WTC11 (cell line): ENCODE measurements around the gene ZFC3H1.

ENCODE experiments used
- CREM ChIP-seq: sonication (generic); formaldehyde crosslinking; IDR thresholded peaks from 2 replicates; pipeline ENCODE4 v1.8.1; 2022; ENCODE audit warnings: mild to moderate bottlenecking, missing genetic modification reagents, moderate library complexity
- CTCF ChIP-seq: fragments of 200-600 bp; IDR thresholded peaks from 2 replicates; pipeline ENCODE4 v1.8.0; 2022; ENCODE audit warnings: antibody characterized with exemption
- E2F1 ChIP-seq: sonication (generic); formaldehyde crosslinking; IDR thresholded peaks from 2 replicates; pipeline ENCODE4 v1.8.0; 2022; ENCODE audit warnings: mild to moderate bottlenecking, missing genetic modification reagents
- ELF4 ChIP-seq: sonication (generic); formaldehyde crosslinking; IDR thresholded peaks from 2 replicates; pipeline ENCODE4 v1.8.1; 2022; ENCODE audit warnings: low read depth, mild to moderate bottlenecking, moderate library complexity, missing genetic modification reagents
- IRF1 ChIP-seq: sonication (generic); formaldehyde crosslinking; IDR thresholded peaks from 2 replicates; pipeline ENCODE4 v1.8.0; 2023; ENCODE audit warnings: missing genetic modification reagents
- NR3C1 ChIP-seq: sonication (generic); formaldehyde crosslinking; conservative IDR thresholded peaks from 2 replicates; pipeline ENCODE4 v1.8.1; 2023; ENCODE audit warnings: low read depth, mild to moderate bottlenecking, missing genetic modification reagents
- PRDM15 ChIP-seq: sonication (generic); formaldehyde crosslinking; IDR thresholded peaks from 2 replicates; pipeline ENCODE4 v1.8.0; 2022; ENCODE audit warnings: missing genetic modification reagents
- SP1 ChIP-seq: sonication (generic); formaldehyde crosslinking; conservative IDR thresholded peaks from 2 replicates; pipeline ENCODE4 v1.8.1; 2022; ENCODE audit warnings: missing genetic modification reagents
- TP53 ChIP-seq: sonication (generic); formaldehyde crosslinking; IDR thresholded peaks from 2 replicates; pipeline ENCODE4 v1.8.1; 2023; ENCODE audit warnings: mild to moderate bottlenecking, missing genetic modification reagents
- ZBTB21 ChIP-seq: sonication (generic); formaldehyde crosslinking; IDR thresholded peaks from 2 replicates; pipeline ENCODE4 v1.8.1; 2023; ENCODE audit warnings: mild to moderate bottlenecking, missing genetic modification reagents, borderline replicate concordance
- ZNF317 ChIP-seq: sonication (generic); formaldehyde crosslinking; IDR thresholded peaks from 2 replicates; pipeline ENCODE4 v1.8.1; 2023; ENCODE audit warnings: low read depth, mild to moderate bottlenecking, moderate library complexity, missing genetic modification reagents, borderline replicate concordance
- TF ChIP-seq, protein P1 (sequence below): sonication (generic); formaldehyde crosslinking; IDR thresholded peaks from 2 replicates; pipeline ENCODE4 v1.8.1; 2022; ENCODE audit warnings: low read depth, missing genetic modification reagents, borderline replicate concordance
- TF ChIP-seq, protein P2 (sequence below): sonication (generic); formaldehyde crosslinking; IDR thresholded peaks from 2 replicates; pipeline ENCODE4 v1.8.1; 2023; ENCODE audit warnings: mild to moderate bottlenecking, missing genetic modification reagents, moderate library complexity

DNA sequence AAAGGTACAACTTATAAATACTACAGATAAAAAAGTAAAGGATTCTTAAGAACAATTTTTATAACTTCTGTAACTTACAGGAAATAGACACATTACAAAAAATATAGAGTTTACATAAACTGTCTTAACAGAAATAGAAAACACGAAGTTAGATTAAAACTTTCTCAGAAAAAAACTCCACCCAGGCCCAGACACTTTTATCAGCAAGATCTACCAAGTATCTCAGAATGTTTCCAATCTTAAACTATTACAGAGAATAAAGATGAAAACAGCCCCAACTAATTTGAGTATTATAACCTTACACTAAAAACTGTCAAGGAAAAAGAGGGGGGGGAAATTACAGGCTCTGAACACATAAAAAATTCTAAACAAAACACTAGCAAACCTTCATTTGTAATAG is 8.2 kb downstream of the ZFC3H1 start:
- no peak for TF ChIP-seq ZBTB21 (CRISPR knock-in tag)
- no peak for TF ChIP-seq IRF1
- TF ChIP-seq, protein P1, sequence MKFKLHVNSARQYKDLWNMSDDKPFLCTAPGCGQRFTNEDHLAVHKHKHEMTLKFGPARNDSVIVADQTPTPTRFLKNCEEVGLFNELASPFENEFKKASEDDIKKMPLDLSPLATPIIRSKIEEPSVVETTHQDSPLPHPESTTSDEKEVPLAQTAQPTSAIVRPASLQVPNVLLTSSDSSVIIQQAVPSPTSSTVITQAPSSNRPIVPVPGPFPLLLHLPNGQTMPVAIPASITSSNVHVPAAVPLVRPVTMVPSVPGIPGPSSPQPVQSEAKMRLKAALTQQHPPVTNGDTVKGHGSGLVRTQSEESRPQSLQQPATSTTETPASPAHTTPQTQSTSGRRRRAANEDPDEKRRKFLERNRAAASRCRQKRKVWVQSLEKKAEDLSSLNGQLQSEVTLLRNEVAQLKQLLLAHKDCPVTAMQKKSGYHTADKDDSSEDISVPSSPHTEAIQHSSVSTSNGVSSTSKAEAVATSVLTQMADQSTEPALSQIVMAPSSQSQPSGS (CRISPR knock-in tag): no peak
- no peak for TF ChIP-seq CTCF
- no peak for TF ChIP-seq CREM (CRISPR knock-in tag)
- TF ChIP-seq NR3C1 (CRISPR knock-in tag): no peak
- TF ChIP-seq E2F1: no peak
- TF ChIP-seq PRDM15: no peak
- TF ChIP-seq TP53 (CRISPR knock-in tag): no peak
- no peak for TF ChIP-seq ZNF317 (CRISPR knock-in tag)
- TF ChIP-seq ELF4 (CRISPR knock-in tag): no peak
- TF ChIP-seq SP1: no peak
- TF ChIP-seq, protein P2, sequence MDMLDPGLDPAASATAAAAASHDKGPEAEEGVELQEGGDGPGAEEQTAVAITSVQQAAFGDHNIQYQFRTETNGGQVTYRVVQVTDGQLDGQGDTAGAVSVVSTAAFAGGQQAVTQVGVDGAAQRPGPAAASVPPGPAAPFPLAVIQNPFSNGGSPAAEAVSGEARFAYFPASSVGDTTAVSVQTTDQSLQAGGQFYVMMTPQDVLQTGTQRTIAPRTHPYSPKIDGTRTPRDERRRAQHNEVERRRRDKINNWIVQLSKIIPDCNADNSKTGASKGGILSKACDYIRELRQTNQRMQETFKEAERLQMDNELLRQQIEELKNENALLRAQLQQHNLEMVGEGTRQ (CRISPR knock-in tag): no peak
